ENCODE data around the gene BHLHE23. TPM values are rescaled to one million over a fixed set of nuclear protein-coding genes. Genes with fewer than 3 reads are reported as not detected.

Gene BHLHE23
- total and polyA plus RNA-seq, 2 donors (not counting 1 experiment from before 2014, with no cell fraction given) = not detected

DNA sequence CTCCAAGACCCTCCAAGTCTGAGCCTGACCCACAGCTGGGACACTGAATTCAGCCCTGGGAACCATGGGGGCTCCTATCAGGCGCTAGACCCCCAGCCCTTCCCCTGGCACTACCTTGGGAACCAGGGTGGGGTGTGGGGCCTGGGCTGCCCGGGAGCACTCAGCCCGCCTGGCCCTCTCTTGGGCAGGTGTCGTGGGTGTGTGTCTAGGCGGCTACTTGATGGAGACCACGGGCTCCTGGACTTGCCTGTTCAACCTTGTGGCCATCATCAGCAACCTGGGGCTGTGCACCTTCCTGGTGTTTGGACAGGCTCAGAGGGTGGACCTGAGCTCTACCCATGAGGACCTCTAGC is 39.6 kb downstream of the BHLHE23 start:
- Histone ChIP-seq H3K9ac (ENCODE audit: insufficient read depth, low read length) (no peak overlapping the region), H3K4me3 (replicated peaks in 1 of 4; ENCODE audit: control extremely low read depth in 1 of 4, insufficient read depth in 1 of 4, low read depth in 3 of 4, low read length in 4 of 4) (no peak overlapping the region), H3K36me3 (ENCODE audit: control insufficient read depth, insufficient read depth, low read length) (no peaks in the 10 kb centered on the region), H2AFZ (ENCODE audit: low read length) (no peak overlapping the region), H4K20me1 (ENCODE audit: control insufficient read depth, extremely low read depth, insufficient read depth, low read length) (no peaks in the 10 kb centered on the region), H3K27ac (ENCODE audit: insufficient read depth, low read length) (no peak overlapping the region), H3K4me2 (ENCODE audit: extremely low read depth, insufficient read depth, low read length) (no peak overlapping the region), H3K79me2 (ENCODE audit: control insufficient read depth, insufficient read depth, low read length) (no peaks in the 10 kb centered on the region), H3K4me1 (ENCODE audit: control insufficient read depth, extremely low read depth, insufficient read depth, low read length) (no peaks in the 10 kb centered on the region), H3K9me3 (ENCODE audit: control insufficient read depth, insufficient read depth, low read depth, low read length) (no peaks in the 10 kb centered on the region), H3K27me3 (ENCODE audit: control insufficient read depth, insufficient read depth, low read length) (no peaks in the 10 kb centered on the region)
- TF ChIP-seq, protein P1, sequence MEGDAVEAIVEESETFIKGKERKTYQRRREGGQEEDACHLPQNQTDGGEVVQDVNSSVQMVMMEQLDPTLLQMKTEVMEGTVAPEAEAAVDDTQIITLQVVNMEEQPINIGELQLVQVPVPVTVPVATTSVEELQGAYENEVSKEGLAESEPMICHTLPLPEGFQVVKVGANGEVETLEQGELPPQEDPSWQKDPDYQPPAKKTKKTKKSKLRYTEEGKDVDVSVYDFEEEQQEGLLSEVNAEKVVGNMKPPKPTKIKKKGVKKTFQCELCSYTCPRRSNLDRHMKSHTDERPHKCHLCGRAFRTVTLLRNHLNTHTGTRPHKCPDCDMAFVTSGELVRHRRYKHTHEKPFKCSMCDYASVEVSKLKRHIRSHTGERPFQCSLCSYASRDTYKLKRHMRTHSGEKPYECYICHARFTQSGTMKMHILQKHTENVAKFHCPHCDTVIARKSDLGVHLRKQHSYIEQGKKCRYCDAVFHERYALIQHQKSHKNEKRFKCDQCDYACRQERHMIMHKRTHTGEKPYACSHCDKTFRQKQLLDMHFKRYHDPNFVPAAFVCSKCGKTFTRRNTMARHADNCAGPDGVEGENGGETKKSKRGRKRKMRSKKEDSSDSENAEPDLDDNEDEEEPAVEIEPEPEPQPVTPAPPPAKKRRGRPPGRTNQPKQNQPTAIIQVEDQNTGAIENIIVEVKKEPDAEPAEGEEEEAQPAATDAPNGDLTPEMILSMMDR (conservative IDR thresholded peaks at IDR 0.05 in 1 of 2, IDR thresholded peaks at IDR 0.05 in 1 of 2; ENCODE audit: low read depth in 1 of 2, low read length in 2 of 2) = no peak
- no peak for TF ChIP-seq EZH2 (IDR thresholded peaks at IDR 0.05; ENCODE audit: low read length, missing control alignments)
- no peak for DNase-seq (ENCODE audit: low read depth in 2 of 2)

GRCh38 chr20:62966212-62967148 is 40.3 kb downstream of the BHLHE23 start:
- H3K27me3 ChIP-seq (ENCODE audit: control insufficient read depth, insufficient read depth, low read length) = no peaks in the 10 kb centered on the region
- TF ChIP-seq, protein P1 (conservative IDR thresholded peaks at IDR 0.05 in 1 of 2, IDR thresholded peaks at IDR 0.05 in 1 of 2; ENCODE audit: low read depth in 1 of 2, low read length in 2 of 2) = no peak
- no peak for TF ChIP-seq EZH2 (IDR thresholded peaks at IDR 0.05; ENCODE audit: low read length, missing control alignments)

DNA sequence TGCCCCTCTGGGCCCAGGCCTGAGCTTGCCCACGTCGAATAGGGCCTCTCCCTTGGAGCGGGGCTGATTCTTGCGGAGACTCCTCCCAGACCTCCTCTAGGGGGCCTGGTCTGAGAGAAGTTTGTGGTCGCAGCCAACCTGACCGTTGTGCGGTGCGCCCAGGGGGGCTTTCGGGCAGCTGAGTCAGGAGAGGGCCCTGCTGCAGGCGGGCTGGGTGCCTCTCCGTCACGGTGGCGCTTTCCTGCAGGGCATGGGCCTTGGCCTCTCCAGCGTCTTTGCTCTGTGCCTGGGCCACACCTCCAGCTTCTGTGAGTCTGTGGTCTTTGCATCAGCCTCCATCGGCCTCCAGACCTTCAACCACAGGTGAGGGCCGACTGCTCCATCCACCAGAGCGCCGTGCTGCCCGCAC is 41.4 kb downstream of the BHLHE23 start:
- Histone ChIP-seq H3K79me2 (ENCODE audit: control insufficient read depth, insufficient read depth, low read length) (no peaks in the 10 kb centered on the region), H3K4me3 (replicated peaks in 1 of 4; ENCODE audit: control extremely low read depth in 1 of 4, insufficient read depth in 1 of 4, low read depth in 3 of 4, low read length in 4 of 4) (no peak overlapping the region), H3K36me3 (ENCODE audit: control insufficient read depth, insufficient read depth, low read length) (no peaks in the 10 kb centered on the region), H4K20me1 (ENCODE audit: control insufficient read depth, extremely low read depth, insufficient read depth, low read length) (no peaks in the 10 kb centered on the region), H3K4me2 (ENCODE audit: extremely low read depth, insufficient read depth, low read length) (no peak overlapping the region), H2AFZ (ENCODE audit: low read length) (no peak overlapping the region), H3K27me3 (ENCODE audit: control insufficient read depth, insufficient read depth, low read length) (no peaks in the 10 kb centered on the region), H3K27ac (ENCODE audit: insufficient read depth, low read length) (no peak overlapping the region), H3K9ac (ENCODE audit: insufficient read depth, low read length) (no peak overlapping the region), H3K9me3 (ENCODE audit: control insufficient read depth, insufficient read depth, low read depth, low read length) (no peaks in the 10 kb centered on the region), H3K4me1 (ENCODE audit: control insufficient read depth, extremely low read depth, insufficient read depth, low read length) (no peaks in the 10 kb centered on the region)
- TF ChIP-seq, protein P1 (conservative IDR thresholded peaks at IDR 0.05 in 1 of 2, IDR thresholded peaks at IDR 0.05 in 1 of 2; ENCODE audit: low read depth in 1 of 2, low read length in 2 of 2) = no peak
- no peak for TF ChIP-seq EZH2 (IDR thresholded peaks at IDR 0.05; ENCODE audit: low read length, missing control alignments)
- DNase-seq (ENCODE audit: low read depth in 2 of 2) = no peak

More at GRCh38 chr20:62966212-62967148, 40.3 kb downstream of the BHLHE23 start:
- no peaks in the 10 kb centered on the region for H3K79me2 ChIP-seq (ENCODE audit: control insufficient read depth, insufficient read depth, low read length)
- H3K27ac ChIP-seq (ENCODE audit: insufficient read depth, low read length) = no peak overlapping the region
- H3K9ac ChIP-seq (ENCODE audit: insufficient read depth, low read length) = no peak overlapping the region
- H4K20me1 ChIP-seq (ENCODE audit: control insufficient read depth, extremely low read depth, insufficient read depth, low read length) = no peaks in the 10 kb centered on the region
- no peak for DNase-seq (ENCODE audit: low read depth in 2 of 2)
- no peaks in the 10 kb centered on the region for H3K4me1 ChIP-seq (ENCODE audit: control insufficient read depth, extremely low read depth, insufficient read depth, low read length)
- H3K4me2 ChIP-seq (ENCODE audit: extremely low read depth, insufficient read depth, low read length) = no peak overlapping the region
- no peaks in the 10 kb centered on the region for H3K36me3 ChIP-seq (ENCODE audit: control insufficient read depth, insufficient read depth, low read length)
- H2AFZ ChIP-seq (ENCODE audit: low read length) = no peak overlapping the region
- no peak overlapping the region for H3K4me3 ChIP-seq (replicated peaks in 1 of 4; ENCODE audit: control extremely low read depth in 1 of 4, insufficient read depth in 1 of 4, low read depth in 3 of 4, low read length in 4 of 4)
- no peaks in the 10 kb centered on the region for H3K9me3 ChIP-seq (ENCODE audit: control insufficient read depth, insufficient read depth, low read depth, low read length)
